Stimulated activated CD8-positive, alpha-beta memory T cell treated with anti-CD3 and anti-CD28 coated beads, Interleukin-2, amount 100 ng/mL, for 1 hour (primary cell): ENCODE measurements around the gene CFAP46.
"Not testable (repeated sequence)": the region's sequence is repeated elsewhere in the genome, so short reads cannot be mapped to it uniquely, and the experiment has no call there.

Experiments
- DNase-seq, 2 donors: peaks; one replicate each; pipeline ENCODE4 v3.0.0-alpha.2; 2020; ENCODE audit warnings: low read depth in 2 of 2

Gene CFAP46

DNA sequence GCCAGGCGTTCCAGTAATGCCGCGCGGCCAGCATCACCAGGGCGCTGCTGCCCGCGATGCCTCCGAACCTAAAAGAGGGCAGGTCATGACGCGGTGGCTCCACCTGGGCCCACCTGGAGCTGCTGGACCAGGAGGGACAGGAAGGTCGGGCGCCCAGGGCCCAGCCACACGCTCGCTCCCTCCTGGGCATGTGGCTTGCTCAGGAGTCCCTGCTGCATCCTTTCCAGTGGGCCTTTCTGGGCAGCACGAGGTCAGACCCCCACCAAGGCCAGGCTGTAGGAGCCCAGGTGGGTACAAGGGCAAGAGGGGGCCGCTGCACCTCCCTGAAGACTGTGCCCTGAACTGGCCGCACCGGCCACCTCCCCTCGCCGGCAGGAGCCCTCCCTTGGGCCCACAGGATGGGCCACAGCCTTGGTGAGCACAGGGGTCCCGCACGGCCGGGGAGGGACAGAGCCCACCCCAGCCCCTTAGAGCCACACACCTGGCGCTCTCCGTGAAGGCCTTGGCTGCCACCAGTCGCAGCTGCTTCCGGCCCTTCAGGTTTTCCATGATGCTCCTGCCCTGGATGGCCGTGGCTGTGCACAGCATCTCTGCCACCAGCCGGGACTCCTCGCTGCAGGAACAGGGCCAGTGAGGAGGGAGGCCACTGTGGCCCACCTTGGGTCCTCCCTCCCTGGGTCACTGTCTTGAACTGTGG is 43.2 kb downstream of the CFAP46 start:
- DNase-seq = no peak

DNA sequence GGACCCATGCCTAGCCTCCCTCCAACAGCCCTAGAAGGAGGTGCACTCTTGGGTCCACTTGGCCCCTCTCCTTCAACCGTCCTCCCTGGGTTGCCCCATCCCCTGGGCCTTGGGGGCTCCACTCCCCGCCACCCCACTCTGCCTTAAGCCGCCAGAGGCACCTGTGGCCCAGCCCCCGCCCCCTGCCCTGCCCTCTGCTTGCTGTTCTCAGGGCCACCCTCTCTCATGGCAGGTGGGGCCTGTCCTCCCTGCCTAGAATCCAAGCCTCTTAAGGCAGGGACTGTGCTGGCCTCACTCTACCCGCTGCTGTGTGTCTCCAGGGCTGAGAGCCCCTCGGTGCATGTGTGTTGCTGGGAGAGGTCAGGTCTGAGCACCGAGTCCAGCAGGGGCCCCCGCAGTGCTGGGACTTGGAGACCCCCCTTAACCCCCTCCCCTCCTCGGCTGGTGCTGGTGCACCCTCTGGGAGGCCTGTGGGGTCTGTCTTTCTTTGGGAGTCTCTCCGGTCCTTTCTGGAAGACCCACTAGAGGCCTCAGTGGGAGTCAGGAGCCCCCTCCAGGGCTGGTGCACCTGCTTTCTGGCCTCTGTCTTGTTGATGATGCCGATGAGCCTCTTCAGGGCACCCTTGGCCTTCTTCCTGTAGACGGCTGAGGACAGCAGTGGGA is 43.8 kb downstream of the CFAP46 start:
- DNase-seq = no peak

DNA sequence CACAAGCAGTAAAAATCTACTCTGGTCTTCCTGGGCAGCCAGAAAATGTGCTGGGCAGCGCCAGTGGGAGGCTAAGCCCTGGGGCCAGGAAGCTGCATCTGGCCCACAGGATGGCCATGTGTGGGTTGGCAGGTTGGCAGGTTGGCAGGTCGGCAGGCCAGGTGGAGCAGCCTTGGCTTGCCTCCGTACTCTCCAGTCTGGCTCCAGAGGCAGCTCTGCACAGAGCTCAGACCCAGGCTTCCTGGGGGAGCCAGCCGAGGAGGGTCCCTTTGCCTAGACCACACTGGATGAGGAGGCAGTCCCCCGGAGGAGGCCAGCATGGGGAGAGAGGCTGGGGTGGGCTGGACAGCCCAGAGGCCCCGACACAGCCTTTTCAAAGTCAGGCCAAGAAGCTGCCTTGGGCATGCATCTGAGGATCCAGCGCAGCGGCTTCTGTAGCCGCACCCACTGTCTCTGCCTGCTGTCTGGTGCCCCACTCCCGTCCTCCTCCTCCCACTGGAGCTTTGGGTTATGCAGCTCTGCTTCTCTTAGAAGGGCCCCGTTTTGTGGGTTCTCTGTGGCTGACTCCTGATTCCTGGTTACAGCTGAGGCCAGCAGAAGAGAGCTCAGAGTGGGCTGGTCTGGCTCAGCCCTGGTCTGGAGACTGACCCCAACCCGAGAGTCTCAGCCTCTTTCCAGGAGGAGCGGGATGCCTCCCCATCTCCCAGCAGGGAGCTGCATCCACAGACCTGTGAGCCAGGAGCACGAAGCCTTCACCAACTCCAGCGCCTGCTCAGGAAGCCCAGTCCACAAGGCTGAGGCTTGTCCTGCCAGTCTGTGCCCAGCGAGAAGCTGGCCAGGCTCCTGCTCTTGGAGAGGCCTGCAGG is 44.6 kb downstream of the CFAP46 start:
- no peak for DNase-seq

DNA sequence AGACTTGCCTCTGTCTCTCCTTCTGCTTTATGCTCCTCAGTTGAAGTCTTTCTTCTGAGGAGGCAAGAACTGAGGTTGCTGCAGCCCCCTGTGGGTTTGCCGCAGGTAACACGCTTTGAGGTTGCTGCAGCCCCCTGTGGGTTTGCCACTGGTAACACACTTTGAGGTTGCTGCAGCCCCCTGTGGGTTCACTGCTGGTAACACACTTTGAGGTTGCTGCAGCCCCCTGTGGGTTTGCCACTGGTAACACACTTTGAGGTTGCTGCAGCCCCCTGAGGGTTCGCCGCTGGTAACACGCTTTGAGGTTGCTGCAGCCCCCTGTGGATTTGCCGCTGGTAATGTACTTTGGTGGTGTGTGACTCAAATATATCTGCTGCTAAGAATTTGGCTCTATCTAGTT is 48.6 kb downstream of the CFAP46 start:
- not testable (repeated sequence) for DNase-seq

DNA sequence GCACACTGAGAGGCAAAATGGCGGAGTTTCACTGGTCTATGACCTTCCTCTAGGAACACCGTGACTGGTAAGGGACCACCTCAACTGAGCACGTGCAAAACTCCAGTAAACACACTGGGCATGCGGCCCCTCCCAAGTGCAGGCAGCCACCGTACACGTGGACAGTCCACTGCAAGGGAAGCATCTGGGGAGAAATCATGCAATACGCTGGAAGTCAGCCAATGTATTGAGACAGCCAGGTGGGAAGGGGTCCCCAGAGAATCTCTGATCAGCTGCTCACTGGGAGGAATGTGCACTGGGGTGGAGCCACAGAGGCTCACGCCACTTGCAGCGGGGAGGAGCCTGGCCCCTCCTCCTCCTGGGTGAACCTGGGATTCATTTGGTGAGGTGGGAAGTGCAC is 49.3 kb downstream of the CFAP46 start:
- no peak for DNase-seq

DNA sequence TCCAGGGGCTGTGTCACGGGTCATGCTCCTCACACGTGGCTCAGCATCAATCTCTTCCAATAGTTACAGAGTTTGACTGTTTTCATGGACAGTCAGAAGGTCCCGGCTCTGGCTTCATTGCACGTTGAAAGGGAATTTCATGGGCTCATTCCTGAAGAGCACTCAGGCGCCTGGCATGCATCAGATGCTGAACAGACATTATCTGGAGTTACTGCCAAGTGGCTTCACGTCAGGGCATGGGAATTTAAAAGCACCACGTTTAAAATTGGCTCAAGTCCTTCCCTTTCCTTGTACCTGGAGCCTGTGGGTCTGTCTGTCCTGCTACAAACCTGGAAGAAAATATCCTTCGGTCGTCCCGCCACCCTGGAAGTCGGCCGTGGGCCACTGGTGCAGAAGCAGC is 50.4 kb downstream of the CFAP46 start:
- no peak for DNase-seq

DNA sequence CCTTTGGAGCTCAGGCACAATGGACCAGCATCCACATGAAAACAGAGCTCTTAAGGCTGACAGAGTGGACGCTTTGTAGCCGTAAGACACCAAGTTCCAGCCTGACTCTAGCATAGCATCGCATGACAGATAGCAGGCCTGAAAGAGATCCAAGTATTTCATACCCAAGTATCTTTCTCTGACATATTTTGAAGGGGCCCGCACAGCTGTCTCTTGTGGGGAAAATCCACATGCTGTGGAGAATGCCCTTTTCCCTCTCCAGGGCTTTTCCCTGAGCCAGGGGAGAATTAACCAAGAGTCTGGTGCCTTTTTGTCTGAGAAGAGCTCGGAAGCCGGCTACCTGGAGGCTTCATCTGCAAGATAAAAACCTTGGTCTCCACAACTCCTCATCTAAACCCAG is 51.0 kb downstream of the CFAP46 start:
- no peak for DNase-seq

DNA sequence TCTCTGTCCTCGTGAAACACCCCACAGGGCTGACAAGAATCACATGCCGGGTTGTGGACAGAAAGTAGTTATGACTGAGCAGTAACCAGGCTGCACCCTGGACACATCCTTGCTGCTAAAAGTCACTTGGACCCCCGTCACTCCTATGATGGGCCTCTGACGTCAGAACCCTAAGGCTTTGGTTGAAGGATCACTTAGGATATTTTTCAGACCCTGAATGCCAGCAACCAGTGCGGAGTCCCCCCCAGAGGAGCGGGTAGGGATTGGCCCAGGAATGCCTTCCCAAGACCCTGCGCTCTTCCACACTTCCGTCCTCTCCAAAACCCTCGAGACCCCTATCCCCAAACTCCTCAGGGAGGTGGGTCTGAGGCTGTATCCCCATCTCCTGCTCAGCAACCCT is 52.1 kb downstream of the CFAP46 start:
- DNase-seq = no peak

DNA sequence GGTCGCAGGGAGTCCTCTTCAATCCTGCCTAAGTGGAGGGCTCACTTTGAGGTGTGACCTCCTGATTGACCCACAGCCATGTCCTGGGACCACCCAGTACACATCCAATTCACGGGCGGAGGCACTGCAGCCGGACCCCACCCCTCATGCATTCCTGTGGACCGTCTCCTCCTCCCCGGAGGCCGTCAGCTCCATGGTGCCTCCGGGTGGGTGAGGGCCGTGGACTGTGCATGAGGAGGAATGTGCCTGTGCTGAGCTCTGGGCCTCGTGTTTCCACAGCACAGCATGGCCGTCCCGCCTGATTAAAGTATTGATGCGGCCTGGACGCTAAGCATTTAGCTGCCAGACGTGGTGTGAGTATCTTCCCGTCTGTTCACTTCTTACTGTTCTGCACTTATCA is 52.8 kb downstream of the CFAP46 start:
- no peak for DNase-seq

DNA sequence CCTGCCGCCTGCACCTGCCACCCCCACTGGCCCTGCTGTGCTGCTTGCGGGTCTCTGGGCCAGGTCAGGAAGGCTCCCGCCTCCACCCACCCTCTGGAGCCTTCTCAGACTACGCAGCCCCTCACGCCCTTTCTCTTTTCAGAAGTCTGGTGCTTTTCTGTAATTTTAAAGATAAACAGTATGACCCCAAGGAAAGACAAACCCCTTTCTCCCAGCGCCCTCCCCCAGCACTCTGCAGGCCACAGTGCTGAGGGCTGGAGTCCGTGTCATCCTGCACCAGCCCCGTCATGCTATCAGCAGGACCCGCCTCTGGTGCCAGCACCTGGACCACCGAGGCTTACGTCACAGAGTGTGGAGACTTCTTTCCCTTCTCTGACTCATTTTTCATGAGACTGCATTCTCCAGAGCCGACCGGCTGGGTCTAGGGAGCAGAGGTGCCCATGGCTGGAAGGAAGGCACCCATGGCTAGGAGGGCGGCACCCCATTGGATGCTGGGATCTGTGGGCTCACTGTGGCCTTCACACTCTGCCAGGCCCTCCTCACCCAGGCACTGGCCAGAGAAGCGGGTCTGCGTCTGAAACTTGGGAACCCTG is 53.4 kb downstream of the CFAP46 start:
- DNase-seq = no peak

DNA sequence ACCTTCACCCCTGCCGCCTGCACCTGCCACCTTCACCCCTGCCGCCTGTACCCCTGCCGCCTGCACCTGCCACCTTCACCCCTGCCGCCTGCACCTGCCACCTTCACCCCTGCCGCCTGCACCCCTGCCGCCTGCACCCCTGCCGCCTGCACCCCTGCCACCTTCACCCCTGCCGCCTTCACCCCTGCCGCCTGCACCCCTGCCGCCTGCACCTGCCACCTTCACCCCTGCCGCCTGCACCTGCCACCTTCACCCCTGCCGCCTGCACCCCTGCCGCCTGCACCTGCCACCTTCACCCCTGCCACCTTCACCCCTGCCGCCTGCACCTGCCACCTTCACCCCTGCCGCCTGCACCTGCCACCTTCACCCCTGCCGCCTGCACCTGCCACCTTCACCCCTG is 53.9 kb downstream of the CFAP46 start:
- DNase-seq = not testable (repeated sequence)

DNA sequence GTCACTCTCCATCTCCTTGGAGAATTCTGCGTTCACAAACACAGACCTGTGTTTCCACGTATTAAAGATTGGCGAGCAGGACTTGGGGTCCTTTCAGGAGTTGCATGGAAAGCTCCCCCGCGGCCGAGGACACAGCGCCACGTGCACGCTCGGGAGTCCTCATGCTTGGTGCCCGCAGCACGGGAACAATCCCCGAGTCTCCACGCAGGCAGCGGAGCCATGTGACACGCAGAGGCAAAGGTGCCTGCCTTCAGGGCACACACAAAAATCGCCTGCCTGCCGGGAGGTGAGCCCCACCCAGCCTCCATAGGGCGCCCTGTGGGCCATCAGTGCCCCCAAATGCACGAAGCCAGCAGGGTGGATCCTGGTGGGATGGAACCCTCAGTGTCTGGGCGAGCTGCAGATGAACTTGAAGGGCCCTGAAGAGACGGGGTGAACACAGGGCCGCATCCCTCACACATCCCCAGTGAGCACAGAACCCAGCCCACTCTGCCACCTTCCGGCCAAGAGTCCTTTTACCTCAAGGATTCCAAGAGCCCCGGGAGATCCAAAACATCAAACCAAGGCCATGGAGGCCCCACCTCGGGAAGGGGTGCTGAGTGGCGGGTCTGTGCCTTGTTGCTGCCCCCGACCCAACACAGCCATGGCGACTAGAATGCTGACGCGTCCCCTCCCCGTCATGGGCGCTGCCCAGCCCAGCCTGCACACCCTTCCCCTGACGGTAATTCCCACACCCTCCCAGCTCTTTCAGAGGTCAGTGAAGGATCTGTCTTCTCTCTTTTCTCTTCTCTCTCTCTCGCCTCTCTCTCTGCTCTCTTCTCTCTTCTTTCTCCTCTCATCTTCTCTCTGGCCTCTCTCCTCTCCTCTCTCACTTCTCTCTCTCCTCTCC is 55.9 kb downstream of the CFAP46 start:
- no peak for DNase-seq

DNA sequence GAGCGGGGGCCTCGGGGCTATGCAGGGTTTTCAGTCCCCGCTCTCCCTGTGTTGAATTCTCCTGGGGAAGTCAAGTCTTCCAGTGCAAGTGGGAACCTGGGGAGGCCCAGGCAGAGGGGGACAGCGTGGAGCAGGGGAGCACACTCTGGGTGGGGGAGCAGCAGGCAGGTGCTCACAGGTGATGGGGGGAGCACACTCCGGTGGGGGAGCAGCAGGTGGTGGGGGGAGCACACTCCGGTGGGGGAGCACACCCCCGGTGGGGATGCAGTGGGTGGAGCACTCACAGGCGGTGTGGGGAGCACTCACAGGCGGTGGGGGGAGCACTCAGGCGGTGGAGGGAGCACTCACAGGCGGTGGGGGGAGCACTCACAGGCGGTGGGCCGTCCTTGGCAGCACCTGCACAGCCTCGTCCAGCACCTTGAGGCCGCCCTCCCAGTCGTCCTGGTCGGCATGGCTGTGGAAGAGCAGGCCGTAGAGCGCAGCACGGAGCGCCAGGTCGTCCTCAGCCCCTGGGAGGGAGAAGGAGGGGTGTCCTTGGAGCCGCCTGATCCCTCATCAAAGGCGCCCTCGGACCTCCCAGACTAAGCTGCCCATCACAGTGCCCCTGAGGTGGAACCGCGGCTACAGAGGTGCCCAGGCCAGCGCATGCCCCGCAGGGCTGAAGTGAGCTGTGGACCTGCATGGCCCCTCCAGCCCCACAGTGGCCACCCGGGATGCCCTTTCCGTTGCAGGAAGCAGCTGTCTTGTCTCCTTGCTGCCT is 56.7 kb downstream of the CFAP46 start:
- no peak for DNase-seq

DNA sequence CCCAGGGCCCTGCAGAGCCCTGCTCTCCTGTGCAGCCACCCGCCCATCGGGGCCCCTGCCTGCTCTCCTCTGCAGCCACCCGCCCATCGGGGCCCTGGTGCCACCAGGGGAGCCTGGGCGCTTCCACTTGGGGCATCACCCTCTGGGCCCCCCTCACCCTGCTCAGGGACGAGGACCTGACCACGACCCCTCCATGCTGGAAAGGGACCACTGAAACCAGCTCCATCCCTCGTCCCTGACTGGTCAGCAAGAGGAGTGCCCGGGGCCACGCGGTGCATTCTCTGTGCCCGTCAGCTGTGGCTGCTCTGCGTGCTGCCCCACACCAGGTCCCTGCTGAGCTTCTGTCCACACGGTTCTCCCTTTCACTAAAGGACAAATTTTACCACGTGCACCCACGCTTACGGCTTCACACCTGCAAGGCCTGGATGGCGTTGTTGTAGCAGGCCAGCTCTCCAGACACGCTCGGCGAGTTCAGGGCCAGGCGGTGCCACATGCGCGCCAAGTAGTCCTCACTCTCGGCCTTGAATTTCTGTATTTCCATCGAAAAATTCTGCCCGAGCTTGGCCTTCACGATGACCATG is 57.6 kb downstream of the CFAP46 start:
- no peak for DNase-seq

DNA sequence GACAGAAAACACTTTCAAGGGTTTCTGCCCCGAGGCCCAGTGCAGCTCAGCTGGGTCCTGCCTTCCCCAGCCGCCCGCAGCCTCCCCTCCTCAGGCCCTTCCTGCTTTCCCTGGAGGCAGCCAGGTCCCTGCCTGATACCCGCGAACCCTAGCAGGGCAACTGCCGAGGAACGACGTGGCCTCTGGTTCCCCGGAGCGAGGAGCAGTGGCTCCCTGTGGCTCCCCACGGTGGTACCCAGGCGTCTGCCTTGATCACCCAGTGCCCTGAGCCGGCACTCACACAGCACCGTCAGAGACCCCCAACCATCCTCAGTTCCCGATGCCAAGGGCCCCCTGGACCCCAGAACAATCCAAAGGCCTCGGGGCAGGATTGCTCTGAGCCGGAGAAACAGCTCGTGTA is 58.3 kb downstream of the CFAP46 start:
- DNase-seq = no peak

DNA sequence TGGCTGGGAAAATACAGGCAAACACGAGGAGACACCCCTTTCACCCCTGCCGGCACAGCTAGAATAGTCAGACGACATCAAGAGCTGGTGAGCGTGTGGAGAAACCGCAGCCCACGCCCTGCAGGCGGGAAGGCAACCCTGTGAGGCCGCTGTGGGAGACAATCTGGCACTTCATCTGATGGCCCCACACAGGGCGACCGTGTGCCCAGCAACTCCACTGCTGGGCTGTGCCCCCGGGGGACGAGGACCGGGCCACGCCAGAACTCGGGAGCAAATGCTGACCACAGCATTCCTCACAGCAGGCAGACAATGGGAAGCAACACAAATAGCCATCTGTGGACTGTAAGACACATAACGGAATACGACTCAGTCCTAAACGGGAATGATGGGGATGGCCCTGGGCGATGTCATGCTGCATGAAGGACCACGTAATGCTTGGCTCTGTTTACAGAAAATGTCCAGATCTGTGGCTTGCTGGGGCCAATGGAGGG is 58.9 kb downstream of the CFAP46 start:
- no peak for DNase-seq

DNA sequence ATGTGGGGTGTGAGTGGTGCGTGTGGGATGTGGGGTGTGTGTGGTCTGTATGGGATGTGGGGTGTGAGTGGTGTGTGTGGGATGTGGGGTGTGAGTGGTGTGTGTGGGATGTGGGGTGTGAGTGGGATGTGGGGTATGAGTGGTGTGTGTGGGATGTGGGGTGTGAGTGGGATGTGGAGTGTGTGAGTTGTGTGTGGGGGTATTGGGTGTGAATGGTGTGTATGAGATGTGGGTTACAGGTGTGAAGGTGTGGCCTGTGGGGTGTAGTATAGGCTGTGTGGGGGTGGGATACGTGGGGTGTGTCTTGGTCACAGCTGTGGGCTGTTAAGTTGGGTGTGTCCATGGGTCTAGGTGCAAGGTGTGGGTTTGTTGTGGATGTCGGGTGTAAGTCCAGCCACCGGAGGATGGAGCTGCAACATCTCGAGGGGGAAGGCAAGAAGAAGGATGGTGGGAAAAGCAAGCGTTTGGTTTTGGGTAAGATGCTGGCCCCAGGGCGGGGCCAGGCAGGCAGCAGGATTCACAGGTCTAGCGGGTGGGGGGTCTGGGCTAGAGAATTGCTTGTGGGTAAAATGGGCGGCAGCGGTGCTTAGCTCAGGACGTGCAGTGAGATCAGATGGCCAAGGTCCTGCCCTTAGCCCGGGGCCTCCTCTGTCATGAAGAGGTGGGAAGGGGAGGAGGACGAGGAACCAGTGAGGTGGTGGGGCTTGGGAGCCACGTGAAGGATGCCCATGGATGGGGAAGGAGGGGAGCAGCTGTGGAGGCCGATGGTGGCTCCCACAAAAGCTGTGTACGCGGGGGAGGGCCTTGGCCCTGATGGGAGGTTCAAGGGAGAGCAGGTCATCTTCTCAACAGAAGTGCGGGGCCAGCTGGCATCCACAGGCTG is 60.1 kb downstream of the CFAP46 start:
- no peak for DNase-seq

DNA sequence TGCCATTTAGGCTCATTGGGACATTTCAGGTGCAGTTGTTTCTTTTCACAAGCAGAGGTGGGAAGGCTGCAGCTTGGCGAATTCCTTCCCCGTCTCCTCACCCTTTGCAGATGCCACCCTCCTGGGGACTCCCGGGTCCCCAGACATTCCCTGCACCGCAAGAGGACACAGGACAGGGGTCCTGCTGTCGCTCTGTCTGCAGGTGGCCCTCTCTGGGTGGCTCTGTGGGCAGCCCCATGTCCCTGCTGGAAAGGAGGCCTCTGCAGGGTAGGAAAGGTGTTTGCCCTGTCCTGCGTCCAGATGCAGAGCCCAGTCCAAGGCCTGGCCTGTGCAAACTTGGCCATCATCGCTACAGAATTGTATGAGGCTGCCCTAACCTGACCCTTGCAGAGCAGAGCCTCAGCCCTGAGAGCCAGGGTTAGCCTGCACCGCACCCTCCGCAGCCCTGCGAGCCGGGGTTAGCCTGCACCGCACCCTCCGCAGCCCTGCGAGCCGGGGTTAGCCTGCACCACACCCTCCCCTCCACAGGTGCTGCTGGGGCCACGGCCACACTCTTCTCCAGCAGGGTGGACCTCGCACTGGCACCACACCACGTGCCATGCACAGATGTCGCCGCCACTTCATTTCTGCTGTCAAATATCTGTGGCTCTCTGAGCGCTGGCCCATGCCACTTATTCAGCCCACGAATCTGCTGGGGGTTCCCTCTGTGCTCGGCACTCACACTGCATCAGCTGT is 61.0 kb downstream of the CFAP46 start:
- DNase-seq = no peak
